Brain microvascular endothelial cell (primary cell): ENCODE results near the gene CBFB.

Experiments
- DNase-seq: peaks from one replicate; pipeline ENCODE4 v3.0.0-alpha.2; 2020
- H3K27ac ChIP-seq: fragments of 250-450 bp; sonication (Bioruptor Pico); 2 replicates; pipeline ENCODE4 v1.5.1; 2020; ENCODE audit warnings: mild to moderate bottlenecking, moderate library complexity
- H3K27me3 ChIP-seq: fragments of 250-450 bp; sonication (Bioruptor Pico); replicated peaks from 2 replicates; pipeline ENCODE4 v1.5.1; 2020; ENCODE audit warnings: mild to moderate bottlenecking
- H3K36me3 ChIP-seq: fragments of 250-450 bp; sonication (Bioruptor Pico); replicated peaks from 2 replicates; pipeline ENCODE4 v1.5.1; 2020; ENCODE audit warnings: mild to moderate bottlenecking
- H3K4me3 ChIP-seq: 2 replicates; pipeline ENCODE4 v1.5.1; 2011; ENCODE audit warnings: low read depth, mild to moderate bottlenecking, control low read depth, low read length, moderate library complexity
- CTCF ChIP-seq: IDR thresholded peaks from 2 replicates; pipeline ENCODE4 v1.5.1; 2011; ENCODE audit warnings: low read depth, mild to moderate bottlenecking, moderate library complexity, low read length, control low read depth, inconsistent platforms; ENCODE audit errors: missing control alignments
- in situ Hi-C: cut with HindIII; loops from 2 replicates; pipeline ENCODE4 v1.10.0; 2017; ENCODE audit warnings: low sequenced_read_pairs, low pct_ligation_motif_present

CBFB gene

GRCh38 chr16:67029254-67030096 lies 526 bp downstream of the CBFB start:
- Histone ChIP-seq H3K27ac (peak overlapping the region; percentile 67), H3K4me3 (peak overlapping the region; percentile 80), H3K27me3 (no peaks in the 10 kb centered on the region), H3K36me3 (no peaks in the 10 kb centered on the region)
- no peak for TF ChIP-seq CTCF
- peak; percentile 34 for DNase-seq
- in situ Hi-C loops: no loop called here

GRCh38 chr16:67030221-67030962 lies 1.4 kb downstream of the CBFB start:
- Histone ChIP-seq H3K27me3 (no peaks in the 10 kb centered on the region), H3K36me3 (no peaks in the 10 kb centered on the region), H3K4me3 (peak overlapping the region; percentile 80), H3K27ac (peak overlapping the region; percentile 67)
- in situ Hi-C loops: no loop called here
- no peak for TF ChIP-seq CTCF
- DNase-seq: no peak

GRCh38 chr16:67034487-67034886 lies 5.5 kb downstream of the CBFB start:
- Histone ChIP-seq H3K27me3 (no peaks in the 10 kb centered on the region), H3K4me3 (no peak overlapping the region), H3K27ac (no peak overlapping the region), H3K36me3 (peaks cover 3% of the 10 kb centered on the region)
- DNase-seq: no peak
- no peak for TF ChIP-seq CTCF
- in situ Hi-C loops: no loop called here

- in situ Hi-C loops: no loop called here
- H3K27ac ChIP-seq: no peak overlapping the region
- DNase-seq: no peak
- no peak for TF ChIP-seq CTCF
- no peaks in the 10 kb centered on the region for H3K27me3 ChIP-seq
- H3K4me3 ChIP-seq: no peak overlapping the region
- H3K36me3 ChIP-seq: peaks cover 3% of the 10 kb centered on the region
Measured at GRCh38 chr16:67035364-67035763, 6.4 kb downstream of the CBFB start.

GRCh38 chr16:67036323-67036741 lies 7.4 kb downstream of the CBFB start:
- no peak for DNase-seq
- no peak overlapping the region for H3K4me3 ChIP-seq
- no peaks in the 10 kb centered on the region for H3K27me3 ChIP-seq
- H3K36me3 ChIP-seq: peaks cover 3% of the 10 kb centered on the region
- H3K27ac ChIP-seq: no peak overlapping the region
- TF ChIP-seq CTCF: no peak
- in situ Hi-C loops: no loop called here
